Activated effector memory CD4-positive, alpha-beta T cell treated with anti-CD3 and anti-CD28 coated beads, Interleukin-2, amount 50 U/mL, for 16 hours (primary cell): Measurements from ENCODE around the gene HEXB.
"Not testable (repeated sequence)": the region's sequence is repeated elsewhere in the genome, so short reads cannot be mapped to it uniquely, and the experiment has no call there.

Source experiments
- DNase-seq: peaks from one replicate; pipeline ENCODE4 v3.0.0-alpha.2; 2020

HEXB gene

GRCh38 chr5:74660140-74660539, 24.9 kb upstream of the HEXB start:
- no peak for DNase-seq

DNA sequence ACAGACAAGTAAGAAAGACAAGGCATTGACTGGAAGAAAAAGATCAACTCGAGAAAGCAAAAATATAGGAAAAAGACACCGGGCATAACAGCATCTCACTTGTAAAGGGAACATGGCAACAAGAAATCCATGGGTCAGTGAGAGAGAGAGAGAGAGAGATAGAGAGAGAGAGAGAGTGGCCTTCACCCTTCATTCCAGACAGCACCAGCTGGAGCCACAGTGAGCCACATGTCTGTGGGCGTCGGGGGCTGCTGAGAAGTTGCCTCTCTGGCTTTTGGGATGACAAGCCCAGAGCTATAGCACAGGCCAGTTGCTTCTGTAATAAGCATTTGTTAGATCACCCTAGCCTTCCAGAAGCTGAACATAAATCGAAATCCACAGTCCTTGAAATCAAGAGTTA, 24.2 kb upstream of the HEXB start:
- DNase-seq: no peak

- no peak for DNase-seq
Measured at GRCh38 chr5:74664551-74664950, 20.5 kb upstream of the HEXB start.

- DNase-seq: no peak
Measured at GRCh38 chr5:74665273-74665672, 19.8 kb upstream of the HEXB start.

DNA sequence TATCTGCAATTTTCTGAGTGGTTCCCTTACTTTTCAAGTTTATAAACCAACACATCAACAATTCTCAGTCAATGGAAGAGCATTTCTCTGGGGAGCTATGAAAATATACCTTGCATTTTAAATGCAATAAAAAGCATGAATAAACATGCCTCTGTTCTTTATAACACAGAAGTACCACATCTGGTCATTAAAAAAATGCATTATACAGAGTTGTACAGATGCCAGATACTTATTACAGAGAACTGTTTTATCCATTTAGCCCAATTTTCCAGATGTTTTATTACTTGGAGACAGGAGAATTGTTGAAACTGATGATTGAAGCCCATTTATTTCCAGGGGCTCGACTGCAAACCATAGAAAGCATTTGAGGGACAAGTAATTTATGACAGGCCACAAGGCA, 19.2 kb upstream of the HEXB start:
- DNase-seq: no peak

DNA sequence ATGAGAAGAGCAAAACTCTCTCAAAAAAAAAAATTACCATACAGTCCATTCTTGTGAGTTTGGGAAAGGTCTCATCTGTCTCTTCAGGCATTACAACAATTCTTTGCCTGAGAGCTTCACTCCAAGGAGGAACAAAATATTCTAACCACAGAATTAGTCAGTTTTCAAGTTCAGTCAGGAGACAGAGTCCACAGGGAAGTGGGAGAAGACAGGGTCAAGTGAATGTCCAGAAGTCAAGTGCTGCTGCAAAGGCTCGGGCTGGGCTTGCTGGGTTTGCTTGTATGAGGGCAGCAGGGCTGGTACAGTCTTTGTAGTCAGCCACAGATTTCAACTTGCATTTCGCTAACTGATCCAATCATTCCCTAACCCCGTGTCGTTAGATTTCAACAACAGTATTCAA, 17.6 kb upstream of the HEXB start:
- DNase-seq: no peak

DNA sequence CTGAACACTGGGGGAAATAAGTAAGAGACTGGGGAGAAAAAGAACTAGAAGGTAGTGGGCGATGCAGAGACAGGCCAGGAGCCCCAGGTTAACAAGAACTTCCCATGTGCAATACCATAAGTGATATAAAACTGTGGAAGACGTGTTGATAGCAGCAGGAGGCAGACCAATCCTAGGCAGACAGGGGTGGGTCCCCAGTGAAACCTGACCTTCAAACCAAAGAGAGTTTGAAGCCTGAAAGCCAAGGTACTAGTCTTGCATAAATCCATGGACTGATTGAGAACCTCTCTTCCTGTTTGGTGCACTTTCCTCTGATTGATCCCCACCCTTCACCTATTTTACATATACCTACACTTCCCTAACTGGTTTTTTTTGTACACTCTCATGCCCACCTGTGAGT, 15.2 kb upstream of the HEXB start:
- no peak for DNase-seq

- DNase-seq: no peak
Measured at GRCh38 chr5:74670396-74671038, 14.5 kb upstream of the HEXB start.

DNA sequence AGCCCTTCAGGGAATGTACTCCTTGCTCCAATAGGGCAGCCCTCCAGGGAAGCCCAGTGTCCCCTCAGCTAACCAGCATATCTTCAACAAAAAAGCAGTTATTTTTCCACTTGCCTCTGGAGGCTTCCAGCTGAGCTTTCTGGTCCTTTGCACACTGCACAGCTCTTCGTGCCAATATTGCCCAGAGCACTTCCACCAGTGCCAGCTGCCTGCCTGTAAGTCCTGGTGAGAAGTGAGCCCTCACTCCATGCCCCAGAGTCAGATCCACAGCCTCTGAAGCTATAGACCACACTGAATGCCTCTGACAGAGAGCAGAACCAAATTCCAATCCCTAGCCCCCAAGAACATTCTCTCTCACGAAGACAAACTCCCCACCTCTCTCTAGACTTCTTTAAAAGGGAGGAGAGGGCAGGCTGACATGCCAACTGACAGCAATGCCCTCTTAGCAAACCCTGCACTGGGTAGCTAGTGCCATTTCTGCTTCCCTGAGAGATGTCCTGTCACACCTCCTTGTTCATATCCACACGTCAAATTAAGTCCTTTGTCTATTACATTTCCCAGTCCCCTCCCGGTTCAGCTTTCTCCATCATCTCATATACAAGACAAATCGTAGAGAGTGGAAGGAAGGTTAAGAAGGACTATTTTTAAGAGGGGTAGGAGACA, 12.7 kb upstream of the HEXB start:
- no peak for DNase-seq

DNA sequence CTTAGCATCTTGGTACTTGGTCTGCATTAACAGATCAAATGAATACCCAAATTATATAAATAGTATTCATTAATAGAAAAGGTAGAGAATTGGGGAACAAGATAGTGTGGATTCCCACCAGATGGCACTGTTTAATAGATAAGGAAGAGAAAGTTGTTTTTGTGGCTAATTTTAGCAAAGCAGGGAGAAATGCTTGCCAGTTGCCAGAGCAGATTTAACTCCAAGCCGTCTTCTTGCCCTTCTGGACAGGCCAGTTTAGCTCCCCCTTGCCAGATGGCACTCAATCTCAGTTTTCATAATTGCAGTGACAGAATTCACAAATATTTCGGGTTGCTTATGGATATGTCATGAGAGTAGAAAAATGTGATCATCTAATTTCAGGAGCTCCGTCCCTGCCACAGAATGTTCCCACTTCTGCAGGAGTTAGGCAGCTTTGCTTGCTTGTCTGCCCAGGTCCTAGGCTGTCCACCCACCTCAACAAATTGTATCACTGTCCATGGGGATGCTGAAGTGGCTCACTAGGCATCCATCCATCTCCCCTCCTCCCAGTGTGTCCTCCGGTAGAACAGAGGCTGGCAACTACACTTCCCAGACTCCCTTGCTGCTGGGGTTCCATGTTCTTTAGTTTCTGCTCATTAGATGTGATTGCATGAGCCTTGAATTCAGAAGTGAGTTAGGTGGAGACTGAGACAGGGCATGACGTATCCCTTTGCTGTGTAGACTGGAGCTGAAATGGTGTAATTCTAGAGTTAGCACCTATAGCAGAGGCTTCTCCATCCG, 11.8 kb upstream of the HEXB start:
- no peak for DNase-seq

DNA sequence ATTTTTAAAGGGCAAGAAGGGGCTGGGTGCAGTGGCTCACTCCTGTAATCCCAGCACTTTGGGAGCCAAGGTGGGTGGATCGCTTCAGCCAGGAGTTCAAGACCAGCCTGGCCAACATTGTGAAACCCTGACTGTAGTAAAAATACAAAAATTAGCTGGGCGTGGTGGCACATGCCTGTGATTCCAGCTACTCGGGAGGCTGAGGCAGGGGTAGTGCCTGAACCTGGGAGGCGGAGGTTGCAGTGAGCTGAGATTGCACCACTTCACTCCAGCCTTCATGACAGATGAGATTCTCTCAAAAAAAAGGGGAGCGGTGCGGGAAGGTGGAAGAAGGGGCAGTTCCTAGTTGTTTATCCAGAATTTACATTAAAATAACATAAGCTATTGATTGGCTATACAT, 8.6 kb upstream of the HEXB start:
- DNase-seq: not testable (repeated sequence)

- DNase-seq: not testable (repeated sequence)
Measured at GRCh38 chr5:74678123-74678522, 6.9 kb upstream of the HEXB start.

- DNase-seq: not testable (repeated sequence)
Measured at GRCh38 chr5:74679300-74679699, 5.7 kb upstream of the HEXB start.

GRCh38 chr5:74679966-74680365, 5.1 kb upstream of the HEXB start:
- DNase-seq: no peak

- no peak for DNase-seq
Measured at GRCh38 chr5:74685979-74686631, 1.1 kb downstream of the HEXB start.

- DNase-seq: no peak
Measured at GRCh38 chr5:74686962-74687751, 2.1 kb downstream of the HEXB start.

DNA sequence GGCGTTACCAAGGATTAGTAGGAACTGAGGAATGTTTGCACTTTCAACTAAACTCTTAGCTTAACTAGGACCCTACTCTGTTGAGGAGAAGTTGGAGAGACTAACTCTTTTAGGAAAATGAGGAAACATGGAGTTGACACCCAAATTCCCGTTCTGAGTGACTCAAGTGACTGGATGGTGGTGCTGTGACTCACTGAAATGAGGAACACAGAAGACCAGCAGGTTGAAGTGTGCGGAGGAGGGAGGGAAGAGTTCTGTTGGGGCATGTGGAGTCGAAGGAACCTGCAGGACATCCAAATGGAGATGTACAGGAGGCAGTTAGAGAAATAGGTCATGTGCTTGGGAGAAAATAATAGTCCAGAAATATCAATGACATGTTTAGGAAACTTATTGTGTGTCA, 8.2 kb downstream of the HEXB start:
- no peak for DNase-seq

DNA sequence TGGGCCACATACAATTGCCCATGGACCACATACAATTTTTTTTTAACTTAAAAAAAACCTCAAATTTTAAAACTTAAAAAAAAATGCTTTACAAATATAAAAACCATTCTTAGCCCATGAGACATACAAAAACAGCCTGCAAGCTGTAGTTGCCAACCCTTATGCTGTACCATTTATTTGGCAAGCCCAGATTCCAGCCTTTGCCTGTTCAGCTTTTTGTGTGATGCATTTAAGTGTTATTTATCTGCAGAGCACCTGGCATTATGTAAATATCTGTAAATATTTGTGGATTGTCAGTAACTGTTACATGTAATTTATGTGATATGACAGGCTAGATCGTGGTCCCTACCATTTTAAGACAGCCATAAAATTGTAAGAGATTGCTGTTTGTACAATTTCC, 32.6 kb downstream of the HEXB start:
- no peak for DNase-seq

GRCh38 chr5:74722271-74722670, 37.2 kb downstream of the HEXB start:
- no peak for DNase-seq

GRCh38 chr5:74725331-74725730, 40.3 kb downstream of the HEXB start:
- no peak for DNase-seq

- no peak for DNase-seq
Measured at GRCh38 chr5:74736759-74737158, 51.7 kb downstream of the HEXB start.

DNA sequence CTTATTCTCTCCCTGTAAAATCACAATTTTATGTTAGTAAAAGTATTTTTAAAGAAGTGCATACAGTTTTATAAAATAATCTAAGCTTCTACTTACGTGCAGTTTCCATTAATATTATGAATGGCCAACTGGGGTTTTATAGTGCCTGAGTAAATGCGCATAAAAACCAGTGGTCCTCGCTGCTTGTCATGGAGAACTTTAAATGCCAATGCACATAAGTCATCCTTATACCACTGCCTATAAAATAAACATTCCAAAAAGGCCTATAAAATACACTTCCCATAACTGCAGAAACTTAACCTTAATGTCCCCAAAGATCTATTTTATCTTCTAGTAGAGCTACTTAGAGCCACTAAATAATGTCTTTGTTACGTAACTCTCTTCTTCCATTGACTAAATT, 53.4 kb downstream of the HEXB start:
- DNase-seq: no peak

DNA sequence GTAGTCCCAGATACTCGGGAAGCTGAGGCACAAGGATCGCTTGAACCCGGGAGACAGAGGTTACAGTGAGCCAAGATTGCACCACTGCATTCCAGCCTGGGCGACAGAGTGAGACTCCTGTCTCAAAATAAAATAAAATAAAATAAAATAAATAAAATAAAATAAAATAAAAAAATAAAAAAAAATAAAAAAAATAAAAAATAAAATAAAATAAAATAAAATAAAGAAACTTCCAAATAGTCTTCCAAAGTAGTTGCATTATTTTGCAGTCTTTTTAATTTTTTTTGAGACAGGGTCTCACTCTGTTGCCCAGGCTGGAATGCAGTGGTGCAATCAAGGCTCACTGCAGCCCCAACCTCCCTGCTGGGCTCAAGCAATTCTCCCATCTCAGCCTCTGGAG, 63.7 kb downstream of the HEXB start:
- not testable (repeated sequence) for DNase-seq
